NCI-H128 (cell line): ENCODE data around the gene TSPAN15.
"Not testable (repeated sequence)": the region's sequence is repeated elsewhere in the genome, so short reads cannot be mapped to it uniquely, and the experiment has no call there.

Experiments
- DNase-seq: peaks from one replicate; lab custom pipeline; 2025; ENCODE audit not compliant: unreplicated experiment; lab: John Stamatoyannopoulos, UW

Gene TSPAN15

DNA sequence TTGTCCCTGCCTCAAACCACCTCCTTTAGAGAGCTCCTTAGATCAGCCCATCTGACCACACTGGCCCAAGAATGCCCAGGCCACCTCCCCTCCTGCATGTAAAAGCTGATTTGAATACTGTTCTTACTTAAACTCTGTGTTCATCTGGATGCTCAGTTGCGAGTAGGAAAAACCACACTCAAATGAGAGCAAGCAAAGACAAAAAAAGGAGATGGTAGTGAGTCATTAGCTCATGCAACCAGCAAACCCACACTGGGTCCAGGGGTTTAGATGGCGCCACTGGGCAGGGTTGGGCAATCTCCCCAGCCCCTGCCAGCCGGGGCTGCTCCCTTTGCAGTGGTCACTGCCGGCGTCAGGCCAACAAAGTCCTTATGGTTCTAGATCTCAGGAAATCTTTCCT lies 32.7 kb downstream of the TSPAN15 start:
- no peak for DNase-seq

GRCh38 chr10:69484736-69485135 lies 33.5 kb downstream of the TSPAN15 start:
- DNase-seq: no peak

DNA sequence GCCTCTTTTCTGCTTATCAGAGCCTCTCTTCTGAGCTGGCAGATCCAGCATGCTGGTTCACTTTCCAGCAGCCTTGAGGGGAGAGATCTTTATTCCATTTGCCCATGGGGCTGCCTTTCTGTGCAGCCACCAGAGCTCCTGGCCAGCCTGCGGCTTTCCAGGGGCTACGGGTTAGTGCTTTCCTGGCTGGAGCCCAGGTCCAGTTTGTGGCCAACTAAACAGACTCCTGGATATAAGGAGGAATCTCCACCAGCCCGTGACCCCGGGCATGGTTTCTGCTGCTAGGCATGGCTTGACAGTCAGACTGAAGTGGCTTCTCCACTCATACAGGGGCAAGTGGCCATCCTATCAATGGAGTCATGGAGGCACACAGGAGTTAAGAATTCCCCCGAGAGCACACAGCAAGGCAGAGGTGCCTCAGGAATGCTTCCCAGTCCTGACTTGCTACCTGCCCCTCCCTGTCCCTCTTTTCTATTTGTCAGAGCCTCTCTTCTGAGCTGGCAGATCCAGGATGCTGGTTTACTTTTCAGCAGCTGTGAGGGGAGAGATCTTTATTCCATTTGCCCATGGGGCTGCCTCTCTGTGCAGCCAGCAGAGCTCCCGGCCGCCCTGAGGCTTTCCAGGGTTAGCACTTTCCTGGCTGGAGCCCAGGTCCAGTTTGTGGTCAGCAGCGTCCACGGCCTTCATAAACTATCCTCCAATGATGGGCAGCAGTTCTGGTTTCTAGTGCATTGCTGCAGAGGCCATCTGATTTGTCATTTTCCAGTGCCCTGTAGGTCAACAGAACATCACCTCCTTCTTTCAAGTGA lies 35.9 kb downstream of the TSPAN15 start:
- no peak for DNase-seq

DNA sequence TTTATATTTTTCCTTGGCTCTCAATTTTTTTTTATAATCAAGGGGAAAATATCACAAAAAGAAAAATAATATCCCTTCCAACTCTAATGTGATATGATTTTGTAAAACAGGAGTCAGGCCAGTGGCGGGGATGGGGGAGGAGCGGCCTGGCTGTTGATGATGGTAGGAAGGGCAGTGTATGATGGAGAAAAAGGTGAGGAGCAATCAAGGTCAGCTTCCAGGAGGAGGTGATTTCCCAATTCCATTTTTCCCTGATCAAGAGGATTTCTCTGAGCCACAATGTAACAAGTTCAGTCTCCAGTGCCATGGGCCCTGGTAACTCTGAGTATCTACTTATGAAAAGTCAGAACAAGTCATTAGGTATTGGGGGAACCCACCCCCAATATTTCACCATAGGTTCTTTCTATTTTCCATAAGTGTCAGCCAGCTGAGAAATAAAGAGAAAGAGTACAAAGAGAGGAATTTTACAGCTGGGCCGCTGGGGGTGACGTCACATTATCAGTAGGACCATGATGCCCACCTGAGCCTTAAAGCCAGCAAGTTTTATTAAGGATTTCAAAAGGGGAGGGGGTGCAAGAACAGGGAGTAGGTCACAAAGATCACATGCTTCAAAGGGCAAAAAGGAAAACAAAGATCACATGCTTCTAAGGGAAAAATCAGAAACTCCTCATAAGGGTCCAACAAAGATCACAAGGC lies 37.0 kb downstream of the TSPAN15 start:
- not testable (repeated sequence) for DNase-seq

DNA sequence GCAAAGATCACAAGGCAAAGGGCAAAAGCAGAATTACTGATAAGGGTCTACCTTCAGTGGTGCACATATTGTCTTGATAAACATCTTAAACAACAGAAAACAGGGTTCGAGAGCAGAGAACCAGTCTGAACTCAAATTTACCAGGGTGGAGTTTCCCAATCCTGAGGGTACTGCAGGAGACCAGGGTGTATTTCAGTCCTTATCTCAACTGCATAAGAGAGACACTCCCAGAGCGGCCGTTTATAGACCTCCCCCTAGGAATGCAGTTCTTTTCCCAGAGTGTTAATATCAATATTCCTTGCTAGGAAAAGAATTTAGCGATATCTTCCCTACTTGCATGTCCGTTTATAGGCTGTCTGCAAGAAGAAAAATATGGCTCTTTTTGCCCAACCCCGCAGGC lies 37.6 kb downstream of the TSPAN15 start:
- DNase-seq: not testable (repeated sequence)

DNA sequence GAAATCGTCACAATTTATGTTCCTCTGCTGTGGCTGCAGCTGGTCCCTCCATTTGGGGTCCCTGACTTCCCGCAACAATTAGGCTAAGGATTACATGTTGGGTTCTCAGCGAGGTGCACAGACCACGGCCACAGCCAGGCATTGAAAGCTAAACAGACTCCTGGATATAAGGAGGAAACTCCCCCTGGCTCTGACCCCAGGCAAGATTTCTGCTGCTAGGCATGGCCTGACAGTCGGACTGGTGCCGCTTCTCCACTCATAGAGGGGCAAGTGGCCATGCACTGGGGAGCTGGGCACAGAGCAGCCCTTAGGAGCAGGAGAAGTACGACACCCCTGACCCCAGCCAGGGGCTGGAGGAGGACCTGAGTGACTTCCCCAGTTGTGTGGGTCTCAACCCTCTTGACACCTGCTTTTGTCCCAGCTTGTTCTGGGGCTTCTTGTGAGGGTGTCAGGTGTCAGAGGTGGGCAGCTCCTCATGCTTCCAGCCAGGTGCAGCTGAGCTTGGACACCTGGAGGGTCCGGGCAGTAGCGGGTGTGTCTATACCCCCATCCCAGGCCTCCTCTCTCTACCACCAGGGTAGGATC lies 38.3 kb downstream of the TSPAN15 start:
- DNase-seq: no peak

DNA sequence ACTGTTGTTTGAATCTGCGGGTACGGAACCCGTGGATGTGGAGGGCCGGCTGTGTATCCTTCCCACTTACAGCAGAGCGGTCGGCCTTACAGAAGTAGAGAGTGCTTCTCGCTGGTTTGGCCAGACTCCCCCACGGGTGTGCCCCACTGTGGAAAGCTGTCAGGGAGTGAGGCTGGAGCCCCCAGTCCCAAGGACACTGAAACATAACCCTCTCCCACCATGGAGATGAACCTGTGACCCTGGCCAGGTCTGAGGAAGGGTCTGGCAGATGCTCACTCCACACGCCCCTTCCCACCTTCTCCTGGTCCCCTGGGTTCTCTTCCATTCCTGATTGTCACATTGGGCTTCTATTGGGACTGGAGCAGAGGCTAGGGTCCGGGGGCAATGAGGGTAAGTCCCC lies 39.6 kb downstream of the TSPAN15 start:
- DNase-seq: no peak

GRCh38 chr10:69491611-69492010 lies 40.3 kb downstream of the TSPAN15 start:
- no peak for DNase-seq

DNA sequence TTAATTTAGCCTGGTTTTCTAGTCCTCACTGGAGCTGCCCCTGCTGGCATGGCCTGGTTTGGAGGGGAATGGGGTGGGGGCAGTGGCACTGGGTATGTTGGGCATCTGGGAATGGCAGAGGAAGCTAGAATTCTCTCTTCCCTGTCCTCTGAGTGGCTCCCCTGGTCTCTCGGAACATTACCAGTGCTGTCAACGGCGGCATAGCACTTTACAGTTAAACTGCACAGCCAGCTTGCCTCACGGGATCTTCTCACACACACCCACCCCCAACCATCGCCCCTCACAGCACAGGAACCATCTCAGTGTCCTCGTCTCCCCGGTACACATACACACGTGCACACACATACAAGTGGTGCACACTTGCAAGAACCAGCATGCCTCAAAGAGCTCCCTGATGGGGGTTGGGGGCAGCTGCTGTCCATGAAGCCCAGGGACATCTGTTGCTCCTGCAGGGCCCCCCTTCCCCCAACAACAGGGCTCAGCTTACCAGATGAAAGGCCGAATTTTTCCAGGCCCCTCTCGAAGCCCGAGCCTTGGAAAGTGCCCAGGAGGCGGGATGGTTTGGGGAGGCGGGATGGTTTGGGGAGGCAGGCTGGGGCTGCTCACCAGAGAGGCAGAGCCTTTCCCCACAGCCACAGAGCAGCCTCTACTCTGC lies 41.0 kb downstream of the TSPAN15 start:
- no peak for DNase-seq

DNA sequence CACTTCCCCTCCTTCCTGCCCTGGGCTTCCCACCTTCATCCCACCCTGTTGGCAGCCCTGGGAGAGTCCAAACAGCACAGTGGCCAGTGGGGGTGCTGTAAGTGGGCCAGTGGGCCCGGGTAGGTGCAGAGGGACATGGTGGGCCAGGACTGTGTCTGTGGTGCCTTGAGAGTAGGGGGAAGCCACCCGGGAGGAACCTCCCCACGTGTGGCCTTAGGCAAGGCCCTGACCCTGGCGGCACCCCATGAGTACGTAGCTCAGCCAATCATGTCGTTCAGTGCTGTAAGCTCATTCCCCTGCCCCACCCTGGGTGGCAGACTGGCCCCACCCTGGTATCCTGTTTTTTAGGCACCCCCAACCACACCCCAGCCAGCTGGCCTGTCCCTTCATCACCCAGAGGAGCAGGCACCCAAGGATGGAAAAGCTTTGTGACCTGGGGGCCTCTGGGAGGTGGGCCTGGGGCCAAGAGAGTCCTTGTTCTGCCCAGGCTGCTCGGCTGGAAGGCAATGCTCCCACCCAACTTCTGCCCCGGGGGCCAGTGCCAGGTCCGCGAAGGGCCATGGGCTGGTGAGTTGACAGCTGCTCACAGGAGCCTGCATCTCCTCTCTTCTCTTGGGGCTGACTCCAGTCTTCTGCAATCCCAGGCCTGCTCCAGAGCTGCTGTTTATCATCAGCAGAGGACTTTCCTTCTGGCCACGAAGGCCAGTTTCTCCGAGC lies 41.6 kb downstream of the TSPAN15 start:
- no peak for DNase-seq

DNA sequence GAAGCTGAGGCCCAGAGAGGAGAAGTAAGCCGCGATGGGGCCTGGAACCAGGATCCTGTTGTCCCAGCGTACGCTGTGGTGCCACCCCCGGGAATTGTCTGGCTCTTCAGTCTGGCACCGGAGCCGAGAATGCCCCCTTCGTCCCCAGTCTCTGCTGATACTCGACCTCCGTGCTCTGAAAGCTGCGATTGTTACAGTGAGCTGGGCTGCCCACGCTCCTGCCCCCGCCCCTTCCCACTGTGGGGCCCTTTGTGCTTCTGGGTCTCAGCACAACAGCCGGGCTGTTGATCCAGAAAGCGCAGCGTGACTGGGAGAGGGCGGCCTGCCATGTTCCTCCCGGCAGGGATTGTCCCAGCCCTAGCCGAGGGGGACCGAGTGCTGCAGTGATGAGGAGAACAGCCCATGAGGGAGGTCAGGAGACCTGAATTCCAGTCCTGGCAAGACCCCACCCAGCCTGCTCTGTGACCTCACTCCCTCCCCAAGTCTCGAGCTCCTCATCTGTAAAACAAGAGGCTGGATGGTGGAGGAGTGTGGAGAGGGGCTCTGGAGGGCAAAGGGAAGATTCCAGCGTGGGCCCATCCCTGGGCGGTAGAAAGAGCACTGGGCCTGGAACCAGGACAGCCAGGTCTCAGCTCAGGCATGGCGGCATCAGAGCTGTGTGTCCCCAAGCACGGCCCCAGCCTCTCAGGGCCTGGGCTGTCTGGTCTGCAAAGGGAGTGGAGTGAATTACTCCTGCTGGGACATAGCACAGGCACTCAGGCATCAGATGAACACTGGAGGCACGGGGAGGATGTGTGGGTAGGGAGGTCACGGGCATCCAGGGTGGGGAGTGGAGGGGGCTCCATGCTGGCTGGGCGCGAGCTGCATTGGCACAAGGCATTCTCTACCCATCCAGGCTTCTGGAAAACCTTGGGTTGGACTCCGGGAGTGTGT lies 43.6 kb downstream of the TSPAN15 start:
- no peak for DNase-seq

- DNase-seq: no peak
Measured at GRCh38 chr10:69495666-69496065, 44.4 kb downstream of the TSPAN15 start.

- no peak for DNase-seq
Measured at GRCh38 chr10:69496352-69497230, 45.3 kb downstream of the TSPAN15 start.

GRCh38 chr10:69497231-69497561 lies 45.9 kb downstream of the TSPAN15 start:
- DNase-seq: no peak

DNA sequence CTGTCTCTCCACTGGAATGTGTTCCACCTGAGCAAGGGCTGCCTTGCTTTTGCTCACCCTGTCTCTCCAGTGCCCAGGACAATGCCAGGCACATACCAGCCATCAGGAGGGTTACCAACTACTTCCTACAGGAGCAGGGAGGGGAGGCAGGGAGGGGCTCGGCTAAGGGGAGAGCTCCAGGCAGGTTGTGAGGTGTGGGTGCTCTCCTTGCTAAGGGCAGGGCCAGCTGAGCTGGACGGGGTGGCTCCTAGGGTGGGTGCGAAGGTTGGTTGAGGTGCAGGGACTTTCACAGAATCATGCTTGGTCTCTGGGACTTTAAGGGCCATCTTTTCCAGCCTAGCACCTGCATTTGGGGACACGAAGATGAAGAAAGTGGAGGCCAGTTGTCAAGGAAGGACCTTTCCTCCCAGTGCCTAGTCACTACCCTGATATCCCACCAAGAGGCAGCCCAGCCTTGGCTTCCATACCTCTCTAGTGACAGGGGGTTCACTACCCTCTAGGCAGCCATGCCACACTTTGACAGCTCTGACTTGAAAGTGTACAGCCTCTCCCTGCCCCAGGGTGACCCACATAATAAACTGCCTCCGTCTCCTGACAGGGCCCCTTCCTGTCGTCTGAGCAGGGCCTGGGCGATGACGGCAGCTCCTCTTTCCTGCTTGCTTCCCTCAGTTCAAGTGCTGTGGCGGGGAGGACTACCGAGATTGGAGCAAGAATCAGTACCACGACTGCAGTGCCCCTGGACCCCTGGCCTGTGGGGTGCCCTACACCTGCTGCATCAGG lies 46.5 kb downstream of the TSPAN15 start:
- DNase-seq: no peak

DNA sequence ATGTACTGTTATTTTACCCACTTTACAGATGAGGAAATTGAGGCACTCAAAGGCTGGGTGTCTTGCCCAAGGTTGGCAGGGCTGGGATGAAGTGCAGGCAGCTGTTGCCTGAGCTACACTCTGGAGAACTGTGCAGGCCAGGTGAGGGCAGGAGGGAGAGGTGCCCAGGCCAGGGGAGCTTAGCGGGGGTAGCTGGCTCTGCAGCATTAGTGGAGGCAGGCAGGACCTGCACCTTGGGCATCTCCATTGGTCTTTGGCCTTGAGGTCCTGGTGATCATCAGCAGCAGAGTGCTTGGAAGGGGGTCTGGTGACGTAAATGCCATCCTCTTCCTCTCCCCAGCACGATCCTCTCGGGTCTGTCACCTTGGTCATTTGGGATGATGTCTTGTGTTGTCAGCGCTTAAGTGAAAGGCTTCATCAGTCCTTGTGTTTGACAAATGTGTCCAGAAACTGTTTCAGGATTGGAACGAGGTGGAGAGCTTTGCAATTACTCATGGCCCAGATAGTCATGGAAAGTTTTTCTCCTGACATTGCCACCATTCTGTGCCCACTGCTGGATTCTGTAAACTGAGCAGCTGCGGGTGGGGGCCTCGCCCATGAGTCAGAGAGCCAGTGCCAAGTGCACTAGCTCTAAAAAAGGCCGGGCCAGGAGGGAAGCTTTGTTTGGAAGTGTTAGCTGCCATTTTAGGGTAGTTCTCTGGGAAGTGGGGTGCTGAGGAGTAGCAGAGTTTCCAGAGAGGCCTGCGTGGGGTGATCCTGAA lies 47.6 kb downstream of the TSPAN15 start:
- DNase-seq: no peak
